Right atrium auricular region (tissue), 2 donors: ENCODE measurements around the gene DNAJC27. TPM values are rescaled to one million over a fixed set of nuclear protein-coding genes. Genes with fewer than 3 reads are reported as not detected.

ENCODE experiments used
- DNase-seq: peaks from one replicate; pipeline ENCODE4 v3.0.0-alpha.2; 2019; ENCODE audit warnings: low spot score
- H3K27ac ChIP-seq, 2 donors: fragments of 200-600 bp; sonication (generic); 1 replicate in 1 of 2; 2 replicates in 1 of 2; pipeline ENCODE4 v1.5.1; 2016 to 2019
- H3K27me3 ChIP-seq, 2 donors: fragments of 200-600 bp; sonication (generic); one replicate each; pipeline versions ENCODE4 v1.5.1 to v1.6.0; 2017 to 2019
- H3K36me3 ChIP-seq: fragments of 200-600 bp; sonication (generic); one replicate; pipeline ENCODE4 v1.5.1; 2016
- H3K4me1 ChIP-seq, 2 donors: fragments of 200-600 bp; sonication (generic); one replicate each; pipeline versions ENCODE4 v1.5.1 to v1.6.0; 2017 to 2019
- H3K4me3 ChIP-seq, 2 donors: fragments of 200-600 bp; sonication (generic); 1 replicate in 1 of 2; 2 replicates in 1 of 2; pipeline ENCODE4 v1.5.1; 2017 to 2019; ENCODE audit warnings: mild to moderate bottlenecking in 1 of 2, moderate library complexity in 1 of 2
- H3K9me3 ChIP-seq, 2 donors: fragments of 200-600 bp; sonication (generic); one replicate each; pipeline ENCODE4 v1.5.1; 2019
- total RNA-seq, 2 donors: library from RNA; depleted of rRNA; stranded (reverse); fragments of >200 nt; gene quantifications; one replicate each; pipeline ENCODE4 v1.1.0, GENCODE V29; 2016
- TF ChIP-seq, protein P1 (sequence below), 2 donors: fragments of 200-600 bp; sonication (generic); IDR thresholded peaks; one replicate each; pipeline ENCODE4 v1.5.1; 2019; ENCODE audit warnings: antibody characterized with exemption in 2 of 2

DNAJC27 gene
- total RNA-seq, 2 donors from 2014 or later: 7.3 to 7.5 TPM

DNA sequence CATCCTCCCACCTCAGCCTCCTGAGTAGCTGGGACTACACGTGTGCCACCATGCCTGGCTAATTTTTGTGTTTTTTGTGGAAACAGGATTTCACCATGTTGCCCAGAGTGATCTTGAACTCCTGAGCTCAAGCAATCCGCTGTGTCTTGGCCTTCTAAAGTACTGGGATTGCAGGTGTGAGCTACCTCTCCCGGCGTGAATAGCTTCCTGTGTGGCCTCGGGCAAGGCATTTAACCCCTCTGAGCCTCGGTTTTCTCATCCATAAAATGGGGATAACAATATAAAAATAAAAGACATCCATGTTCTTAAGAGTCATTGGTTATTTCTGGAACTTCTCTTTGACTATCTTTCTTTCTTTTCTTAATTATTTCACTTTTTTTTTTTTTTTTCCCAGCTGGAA lies 32.4 kb downstream of the DNAJC27 start:
- Histone ChIP-seq H3K4me3 (no peak overlapping the region), H3K27me3 (no peaks in the 10 kb centered on the region), H3K27ac (no peak overlapping the region), H3K36me3 (no peaks in the 10 kb centered on the region), H3K4me1 (no peaks in the 10 kb centered on the region), H3K9me3 (no peaks in the 10 kb centered on the region)
- TF ChIP-seq, protein P1, sequence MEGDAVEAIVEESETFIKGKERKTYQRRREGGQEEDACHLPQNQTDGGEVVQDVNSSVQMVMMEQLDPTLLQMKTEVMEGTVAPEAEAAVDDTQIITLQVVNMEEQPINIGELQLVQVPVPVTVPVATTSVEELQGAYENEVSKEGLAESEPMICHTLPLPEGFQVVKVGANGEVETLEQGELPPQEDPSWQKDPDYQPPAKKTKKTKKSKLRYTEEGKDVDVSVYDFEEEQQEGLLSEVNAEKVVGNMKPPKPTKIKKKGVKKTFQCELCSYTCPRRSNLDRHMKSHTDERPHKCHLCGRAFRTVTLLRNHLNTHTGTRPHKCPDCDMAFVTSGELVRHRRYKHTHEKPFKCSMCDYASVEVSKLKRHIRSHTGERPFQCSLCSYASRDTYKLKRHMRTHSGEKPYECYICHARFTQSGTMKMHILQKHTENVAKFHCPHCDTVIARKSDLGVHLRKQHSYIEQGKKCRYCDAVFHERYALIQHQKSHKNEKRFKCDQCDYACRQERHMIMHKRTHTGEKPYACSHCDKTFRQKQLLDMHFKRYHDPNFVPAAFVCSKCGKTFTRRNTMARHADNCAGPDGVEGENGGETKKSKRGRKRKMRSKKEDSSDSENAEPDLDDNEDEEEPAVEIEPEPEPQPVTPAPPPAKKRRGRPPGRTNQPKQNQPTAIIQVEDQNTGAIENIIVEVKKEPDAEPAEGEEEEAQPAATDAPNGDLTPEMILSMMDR (IDR thresholded peaks at IDR 0.05): no peak
- DNase-seq: no peak

DNA sequence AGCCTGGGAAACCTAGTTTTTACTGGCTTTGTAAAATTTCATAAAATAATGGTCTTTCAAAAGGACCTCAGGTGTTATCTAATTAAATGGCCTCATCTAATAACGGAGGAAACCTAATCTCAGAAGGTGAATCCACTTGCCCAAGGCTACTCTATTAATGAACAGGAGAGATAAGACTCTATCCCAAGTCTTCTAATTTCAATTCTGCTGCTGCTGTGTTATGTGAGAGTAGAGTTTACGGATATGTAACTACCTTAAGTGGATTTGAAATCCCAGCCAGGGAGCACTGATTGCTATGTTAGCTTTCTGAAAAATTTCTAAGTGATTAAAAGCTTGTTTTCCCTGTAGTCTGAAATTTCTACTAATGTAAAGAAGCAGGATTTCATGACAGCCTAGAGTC lies 34.5 kb downstream of the DNAJC27 start:
- no peak for DNase-seq
- Histone ChIP-seq H3K9me3 (no peaks in the 10 kb centered on the region), H3K36me3 (no peaks in the 10 kb centered on the region), H3K27ac (no peak overlapping the region), H3K4me3 (no peak overlapping the region), H3K27me3 (no peaks in the 10 kb centered on the region), H3K4me1 (no peaks in the 10 kb centered on the region)
- TF ChIP-seq, protein P1 (IDR thresholded peaks at IDR 0.05): no peak

DNA sequence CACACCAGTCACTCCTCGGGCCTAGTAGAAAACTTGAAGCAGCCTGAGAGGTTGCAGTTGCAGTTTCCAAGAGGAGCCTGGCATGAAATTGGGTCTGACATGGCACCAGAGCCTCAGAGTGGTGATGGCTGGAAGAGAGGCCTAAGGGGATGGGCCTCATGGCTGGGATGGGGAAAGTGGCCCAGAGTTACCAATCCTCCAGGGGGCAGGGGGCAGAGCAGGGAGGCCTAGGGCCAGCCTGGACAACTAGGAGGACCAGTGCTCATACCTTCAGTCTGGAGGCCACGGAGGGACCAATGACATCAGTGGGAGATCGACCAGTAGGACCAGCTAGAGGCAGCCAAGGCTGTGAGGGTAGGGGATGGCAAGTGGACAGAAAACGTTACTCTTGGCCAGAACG lies 36.6 kb downstream of the DNAJC27 start:
- TF ChIP-seq, protein P1 (IDR thresholded peaks at IDR 0.05): no peak
- peaks cover 0 to 6% of the 10 kb centered on the region in 2 donors for H3K4me1 ChIP-seq
- H3K36me3 ChIP-seq: no peaks in the 10 kb centered on the region
- no peaks in the 10 kb centered on the region for H3K9me3 ChIP-seq
- no peaks in the 10 kb centered on the region for H3K27me3 ChIP-seq
- no peak overlapping the region for H3K4me3 ChIP-seq
- no peak overlapping the region for H3K27ac ChIP-seq
- DNase-seq: no peak

- TF ChIP-seq, protein P1 (IDR thresholded peaks at IDR 0.05): no peak
- Histone ChIP-seq H3K27ac (no peak overlapping the region), H3K9me3 (no peaks in the 10 kb centered on the region), H3K36me3 (no peaks in the 10 kb centered on the region), H3K27me3 (no peaks in the 10 kb centered on the region), H3K4me3 (no peak overlapping the region), H3K4me1 (peaks cover 0 to 6% of the 10 kb centered on the region in 2 donors)
- DNase-seq: no peak
These were observed 39.0 kb downstream of the DNAJC27 start for GRCh38 chr2:24932715-24933114.

DNA sequence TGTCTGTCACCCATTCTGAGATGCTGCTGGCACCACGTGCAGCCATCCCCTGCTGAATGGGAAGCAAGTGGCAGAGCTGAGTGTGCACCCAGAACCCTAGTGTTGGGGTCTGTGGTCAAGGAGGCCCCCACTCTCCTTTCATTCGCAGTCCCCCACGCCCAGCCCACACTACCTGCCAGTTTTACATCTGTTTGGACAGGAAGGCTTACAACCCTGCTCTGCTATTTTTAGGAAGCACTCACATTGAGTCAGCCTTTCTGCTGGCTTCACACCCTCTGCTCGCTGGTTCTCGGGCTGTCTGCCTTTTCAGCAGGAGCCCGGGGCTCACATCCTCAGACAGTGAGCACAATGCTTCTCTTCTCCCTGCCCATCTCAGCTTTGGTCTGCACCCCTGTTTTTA lies 41.0 kb downstream of the DNAJC27 start:
- Histone ChIP-seq H3K27ac (no peak overlapping the region), H3K36me3 (no peaks in the 10 kb centered on the region), H3K9me3 (no peaks in the 10 kb centered on the region), H3K4me1 (peaks cover 0 to 19% of the 10 kb centered on the region in 2 donors), H3K27me3 (no peaks in the 10 kb centered on the region), H3K4me3 (no peak overlapping the region)
- TF ChIP-seq, protein P1 (IDR thresholded peaks at IDR 0.05): no peak
- DNase-seq: peak; percentile 52

- TF ChIP-seq, protein P1 (IDR thresholded peaks at IDR 0.05): no peak
- Histone ChIP-seq H3K27me3 (no peaks in the 10 kb centered on the region), H3K4me1 (peaks cover 0 to 19% of the 10 kb centered on the region in 2 donors), H3K36me3 (no peaks in the 10 kb centered on the region), H3K9me3 (no peaks in the 10 kb centered on the region), H3K4me3 (no peak overlapping the region), H3K27ac (no peak overlapping the region)
- no peak for DNase-seq
These were observed 42.5 kb downstream of the DNAJC27 start for GRCh38 chr2:24929230-24929629.
